Stimulated activated CD8-positive, alpha-beta memory T cell treated with anti-CD3 and anti-CD28 coated beads, Interleukin-2, amount 100 ng/mL, for 48 hours (primary cell): ENCODE measurements around the gene PTPRE.

ENCODE experiments used
- DNase-seq, 2 donors: peaks; one replicate each; pipeline ENCODE4 v3.0.0-alpha.2; 2020; ENCODE audit warnings: low read depth in 2 of 2

The PTPRE gene

GRCh38 chr10:128123846-128124245 is 216.9 kb downstream of the PTPRE start:
- DNase-seq, result no peak

GRCh38 chr10:128124813-128125403 is 218.0 kb downstream of the PTPRE start:
- DNase-seq, result no peak

- DNase-seq, result no peak
These were observed 218.6 kb downstream of the PTPRE start for GRCh38 chr10:128125416-128125943.

GRCh38 chr10:128125944-128126764 is 219.3 kb downstream of the PTPRE start, which contains the start of gene MKI67:
MKI67 (minus strand) TSS chr10:128126423; CDS start chr10:128125667, 756 bp downstream.
- peak; percentile 83 to 84 for DNase-seq

- DNase-seq, result no peak
These were observed 221.7 kb downstream of the PTPRE start for GRCh38 chr10:128128582-128128981.

- DNase-seq, result no peak
These were observed 223.1 kb downstream of the PTPRE start for GRCh38 chr10:128130051-128130450.
